Measurements from ENCODE around the gene CCDC30.

The CCDC30 gene

GRCh38 chr1:42533101-42533863 lies 70.2 kb downstream of the CCDC30 start:
- TF ChIP-seq EZH2phosphoT487 (IDR thresholded peaks at IDR 0.05; ENCODE audit: low read depth) = no peak
- no peak for TF ChIP-seq CTCF (IDR thresholded peaks at IDR 0.05; ENCODE audit: low read depth, low read length)
- Histone ChIP-seq H3K9ac (ENCODE audit: low read length) (no peak overlapping the region), H4K20me1 (ENCODE audit: insufficient read depth, low read length) (no peaks in the 10 kb centered on the region), H3K27ac (ENCODE audit: low read length) (no peak overlapping the region), H3K4me2 (ENCODE audit: low read length) (no peak overlapping the region), H3K4me1 (ENCODE audit: low read length) (no peaks in the 10 kb centered on the region), H3K27me3 (ENCODE audit: low read depth, low read length) (no peaks in the 10 kb centered on the region), H3K9me3 (ENCODE audit: insufficient read depth, low read length) (no peaks in the 10 kb centered on the region), H2AFZ (ENCODE audit: low read depth, low read length) (no peak overlapping the region), H3K79me2 (ENCODE audit: low read length) (no peaks in the 10 kb centered on the region), H3K36me3 (replicated peaks; ENCODE audit: low read depth, low read length) (no peaks in the 10 kb centered on the region), H3K4me3 (ENCODE audit: low read length) (no peak overlapping the region)

- Histone ChIP-seq H3K9me3 (ENCODE audit: insufficient read depth, low read length) (no peaks in the 10 kb centered on the region), H2AFZ (ENCODE audit: low read depth, low read length) (no peak overlapping the region), H3K9ac (ENCODE audit: low read length) (no peak overlapping the region), H3K27me3 (ENCODE audit: low read depth, low read length) (no peaks in the 10 kb centered on the region), H3K4me3 (ENCODE audit: low read length) (no peak overlapping the region), H3K79me2 (ENCODE audit: low read length) (no peaks in the 10 kb centered on the region), H3K4me1 (ENCODE audit: low read length) (no peaks in the 10 kb centered on the region), H3K4me2 (ENCODE audit: low read length) (no peak overlapping the region), H4K20me1 (ENCODE audit: insufficient read depth, low read length) (no peaks in the 10 kb centered on the region), H3K36me3 (replicated peaks; ENCODE audit: low read depth, low read length) (no peaks in the 10 kb centered on the region), H3K27ac (ENCODE audit: low read length) (no peak overlapping the region)
- TF ChIP-seq CTCF (IDR thresholded peaks at IDR 0.05; ENCODE audit: low read depth, low read length) (no peak), EZH2phosphoT487 (IDR thresholded peaks at IDR 0.05; ENCODE audit: low read depth) (no peak)
Observed at GRCh38 chr1:42541104-42541503, 78.0 kb downstream of the CCDC30 start.

GRCh38 chr1:42551180-42551579 lies 88.1 kb downstream of the CCDC30 start:
- Histone ChIP-seq H2AFZ (ENCODE audit: low read depth, low read length) (no peak overlapping the region; the same call in 1 of the 2 replicates), H3K4me2 (ENCODE audit: low read length) (0 out of 2 replicates have a peak overlapping the region, but pooled peaks have one; percentile 5), H3K9ac (ENCODE audit: low read length) (no peak overlapping the region), H3K4me3 (ENCODE audit: low read length) (no peak overlapping the region), H3K27ac (ENCODE audit: low read length) (no peak overlapping the region), H4K20me1 (ENCODE audit: insufficient read depth, low read length) (no peaks in the 10 kb centered on the region), H3K9me3 (ENCODE audit: insufficient read depth, low read length) (no peaks in the 10 kb centered on the region), H3K27me3 (ENCODE audit: low read depth, low read length) (no peaks in the 10 kb centered on the region), H3K36me3 (replicated peaks; ENCODE audit: low read depth, low read length) (no peaks in the 10 kb centered on the region), H3K79me2 (ENCODE audit: low read length) (no peaks in the 10 kb centered on the region), H3K4me1 (ENCODE audit: low read length) (peaks cover 5% of the 10 kb centered on the region; the same call in 1 of the 2 replicates)
- no peak for TF ChIP-seq CTCF (IDR thresholded peaks at IDR 0.05; ENCODE audit: low read depth, low read length)
- no peak for TF ChIP-seq EZH2phosphoT487 (IDR thresholded peaks at IDR 0.05; ENCODE audit: low read depth)

- H3K9me3 ChIP-seq (ENCODE audit: insufficient read depth, low read length) = no peaks in the 10 kb centered on the region
- no peak overlapping the region for H3K9ac ChIP-seq (ENCODE audit: low read length)
- no peak for TF ChIP-seq EZH2phosphoT487 (IDR thresholded peaks at IDR 0.05; ENCODE audit: low read depth)
- no peak for TF ChIP-seq CTCF (IDR thresholded peaks at IDR 0.05; ENCODE audit: low read depth, low read length)
- H3K4me1 ChIP-seq (ENCODE audit: low read length) = peaks cover 5% of the 10 kb centered on the region; the same call in 1 of the 2 replicates
- no peak overlapping the region for H3K4me3 ChIP-seq (ENCODE audit: low read length)
- no peaks in the 10 kb centered on the region for H3K36me3 ChIP-seq (replicated peaks; ENCODE audit: low read depth, low read length)
- no peaks in the 10 kb centered on the region for H3K79me2 ChIP-seq (ENCODE audit: low read length)
- H3K27me3 ChIP-seq (ENCODE audit: low read depth, low read length) = no peaks in the 10 kb centered on the region
- 0 out of 2 replicates have a peak overlapping the region, but pooled peaks have one; percentile 5 for H3K4me2 ChIP-seq (ENCODE audit: low read length)
- no peak overlapping the region for H3K27ac ChIP-seq (ENCODE audit: low read length)
- H2AFZ ChIP-seq (ENCODE audit: low read depth, low read length) = no peak overlapping the region
- H4K20me1 ChIP-seq (ENCODE audit: insufficient read depth, low read length) = no peaks in the 10 kb centered on the region
Observed at GRCh38 chr1:42551590-42551989, 88.5 kb downstream of the CCDC30 start.
